ENCODE measurements around the gene RSPRY1. TPM values are rescaled to one million over a fixed set of nuclear protein-coding genes. Genes with fewer than 3 reads are reported as not detected.

Gene RSPRY1
- total RNA-seq, 1 donor from 2014 or later, result 34.9 TPM

- Histone ChIP-seq H3K4me3 (no peak overlapping the region), H3K36me3 (peaks cover 43% of the 10 kb centered on the region), H3K9me3 (no peaks in the 10 kb centered on the region), H3K27ac (peak overlapping the region; percentile 14), H3K27me3 (ENCODE audit: low read depth) (no peaks in the 10 kb centered on the region), H3K4me1 (peaks cover 5% of the 10 kb centered on the region)
- no peak for TF ChIP-seq CTCF (IDR thresholded peaks at IDR 0.05)
- ATAC-seq (no peak), DNase-seq (no peak)
- intact Hi-C loops (cut with DNase I), result no loop called here
Measured at GRCh38 chr16:57240851-57241250, 54.7 kb downstream of the RSPRY1 start.

- Histone ChIP-seq H3K4me3 (no peak overlapping the region), H3K27ac (no peak overlapping the region), H3K4me1 (peaks cover 13% of the 10 kb centered on the region), H3K9me3 (no peaks in the 10 kb centered on the region), H3K27me3 (ENCODE audit: low read depth) (no peaks in the 10 kb centered on the region), H3K36me3 (peaks cover 39% of the 10 kb centered on the region)
- ATAC-seq (no peak), DNase-seq (no peak)
- intact Hi-C loops (cut with DNase I), result no loop called here
- TF ChIP-seq CTCF (IDR thresholded peaks at IDR 0.05), result no peak
Measured at GRCh38 chr16:57242650-57243049, 56.5 kb downstream of the RSPRY1 start.

GRCh38 chr16:57244463-57244766 is 58.3 kb downstream of the RSPRY1 start:
- Histone ChIP-seq H3K9me3 (no peaks in the 10 kb centered on the region), H3K4me1 (peaks cover 13% of the 10 kb centered on the region), H3K36me3 (peaks cover 41% of the 10 kb centered on the region), H3K4me3 (peak overlapping the region; percentile 70), H3K27ac (peak overlapping the region; percentile 89), H3K27me3 (ENCODE audit: low read depth) (no peaks in the 10 kb centered on the region)
- peak; percentile 31 to 42 for ATAC-seq
- intact Hi-C loops (cut with DNase I), result no loop called here
- no peak for DNase-seq
- no peak for TF ChIP-seq CTCF (IDR thresholded peaks at IDR 0.05)

- DNase-seq (peak; percentile 99), ATAC-seq (peak; percentile 98 to 99)
- peaks cover 41% of the 10 kb centered on the region for H3K36me3 ChIP-seq
- TF ChIP-seq CTCF (IDR thresholded peaks at IDR 0.05), result peak; percentile 27
- H3K27ac ChIP-seq, result peak within 1 kb of the TSS; percentile 89
- no peaks in the 10 kb centered on the region for H3K27me3 ChIP-seq (ENCODE audit: low read depth)
- peaks cover 13% of the 10 kb centered on the region for H3K4me1 ChIP-seq
- intact Hi-C loops (cut with DNase I), result no loop called here
- H3K4me3 ChIP-seq, result peak within 1 kb of the TSS; percentile 70
- no peaks in the 10 kb centered on the region for H3K9me3 ChIP-seq
Measured at GRCh38 chr16:57244767-57245471, 58.8 kb downstream of the RSPRY1 start, which contains the start of gene ARL2BP. Gene ARL2BP, plus strand, starts transcription at chr16:57245259. Its CDS starts 109 bp downstream, at chr16:57245368.

GRCh38 chr16:57245472-57246113 is 59.5 kb downstream of the RSPRY1 start:
- intact Hi-C loops (cut with DNase I), result no loop called here
- Histone ChIP-seq H3K27me3 (ENCODE audit: low read depth) (no peaks in the 10 kb centered on the region), H3K9me3 (no peaks in the 10 kb centered on the region), H3K27ac (peak overlapping the region; percentile 89), H3K4me3 (peak overlapping the region; percentile 70), H3K36me3 (peaks cover 42% of the 10 kb centered on the region), H3K4me1 (peaks cover 13% of the 10 kb centered on the region)
- no peak for TF ChIP-seq CTCF (IDR thresholded peaks at IDR 0.05)
- ATAC-seq, result peak; percentile 52 to 57
- DNase-seq, result peak; percentile 73
